CD14-positive monocyte (primary cell): Measurements from ENCODE around the gene SPAM1. TPM values are rescaled to one million over a fixed set of nuclear protein-coding genes. Genes with fewer than 3 reads are reported as not detected.

Experiments used
- DNase-seq, 3 donors: peaks; one replicate each; pipeline ENCODE4 v3.0.0-alpha.2; 2011 to 2022
- H2AFZ ChIP-seq: 2 replicates; pipeline ENCODE4 v1.6.0; 2012; ENCODE audit warnings: mild to moderate bottlenecking, low read depth, low read length, inconsistent platforms; ENCODE audit not compliant: insufficient read depth, poor library complexity, severe bottlenecking
- H3K27ac ChIP-seq, 2 donors: 1 replicate in 1 of 2; 2 replicates in 1 of 2; pipeline ENCODE4 v1.5.1; 2012 to 2013; ENCODE audit warnings: low read length in 2 of 2, control low read depth in 1 of 2, inconsistent platforms in 1 of 2, low read depth in 1 of 2, mild to moderate bottlenecking in 1 of 2
- H3K27me3 ChIP-seq, 2 donors: one replicate each; pipeline versions ENCODE4 v1.6.0 to v1.6.1; 2011 to 2013; ENCODE audit warnings: low read length in 2 of 2; ENCODE audit not compliant: control insufficient read depth in 2 of 2, insufficient read depth in 2 of 2
- H3K36me3 ChIP-seq, 2 donors: replicated peaks in 1 of 2; 1 replicate in 1 of 2; 2 replicates in 1 of 2; pipeline versions ENCODE4 v1.5.1 to v1.6.1; 2012 to 2013; ENCODE audit warnings: low read length in 2 of 2, control low read depth in 1 of 2, inconsistent platforms in 1 of 2, mild to moderate bottlenecking in 1 of 2; ENCODE audit not compliant: insufficient read depth in 2 of 2, control insufficient read depth in 1 of 2
- H3K4me1 ChIP-seq, 2 donors: 1 replicate in 1 of 2; 2 replicates in 1 of 2; pipeline versions ENCODE4 v1.5.1 to v1.6.1; 2012 to 2013; ENCODE audit warnings: low read length in 2 of 2, control low read depth in 1 of 2, inconsistent platforms in 1 of 2, mild to moderate bottlenecking in 1 of 2, moderate library complexity in 1 of 2; ENCODE audit not compliant: insufficient read depth in 2 of 2, control insufficient read depth in 1 of 2
- H3K4me2 ChIP-seq: replicated peaks from 2 replicates; pipeline ENCODE3; 2012; ENCODE audit warnings: low read length, moderate library complexity, mild to moderate bottlenecking; ENCODE audit not compliant: poor library complexity, severe bottlenecking; ENCODE audit errors: extremely low read depth
- H3K4me3 ChIP-seq, 3 experiments: fragments of 200-600 bp in 1 of 3; sonication (generic) in 1 of 3; replicated peaks in 1 of 3; 1 replicate in 2 of 3; 2 replicates in 1 of 3; pipeline ENCODE4 v1.5.1; 2011 to 2013; ENCODE audit warnings: low read length in 3 of 3, mild to moderate bottlenecking in 3 of 3, control low read depth in 2 of 3, low read depth in 2 of 3, inconsistent platforms in 1 of 3, moderate library complexity in 1 of 3
- H3K79me2 ChIP-seq: 2 replicates; pipeline ENCODE4 v1.6.0; 2012; ENCODE audit warnings: mild to moderate bottlenecking, control low read depth, inconsistent platforms, low read length, moderate library complexity; ENCODE audit not compliant: insufficient read depth
- H3K9ac ChIP-seq: 2 replicates; pipeline ENCODE4 v1.6.0; 2017; ENCODE audit warnings: low read length, mild to moderate bottlenecking; ENCODE audit not compliant: insufficient read depth, poor library complexity, severe bottlenecking
- H3K9me3 ChIP-seq, 2 donors: replicated peaks in 1 of 2; 1 replicate in 1 of 2; 2 replicates in 1 of 2; pipeline versions ENCODE4 v1.5.1 to v1.6.1; 2012 to 2013; ENCODE audit warnings: low read length in 2 of 2, control low read depth in 1 of 2; ENCODE audit not compliant: control insufficient read depth in 1 of 2, insufficient read depth in 1 of 2
- H4K20me1 ChIP-seq: 2 replicates; pipeline ENCODE4 v1.6.0; 2012; ENCODE audit warnings: mild to moderate bottlenecking, low read length, control low read depth, moderate library complexity; ENCODE audit not compliant: insufficient read depth
- H3K27ac Mint-ChIP-seq, 7 donors: one replicate each; pipeline ENCODE4 v1.8.0; 2020; ENCODE audit warnings: mild to moderate bottlenecking in 7 of 7, mixed read lengths in 7 of 7, moderate library complexity in 6 of 7, inconsistent platforms in 2 of 7
- H3K27me3 Mint-ChIP-seq, 3 donors: one replicate each; pipeline ENCODE4 v1.8.0; 2021 to 2022; ENCODE audit warnings: low read depth in 3 of 3, mild to moderate bottlenecking in 3 of 3, mixed read lengths in 3 of 3, moderate library complexity in 3 of 3, inconsistent platforms in 1 of 3
- H3K36me3 Mint-ChIP-seq, 2 donors: one replicate each; pipeline ENCODE4 v1.8.0; 2020; ENCODE audit warnings: mixed read lengths in 2 of 2, inconsistent platforms in 1 of 2, mild to moderate bottlenecking in 1 of 2
- H3K4me1 Mint-ChIP-seq: one replicate; pipeline ENCODE4 v1.8.0; 2020; ENCODE audit warnings: mild to moderate bottlenecking, mixed read lengths
- H3K4me3 Mint-ChIP-seq, 2 donors: one replicate each; pipeline ENCODE4 v1.8.0; 2020; ENCODE audit warnings: mild to moderate bottlenecking in 2 of 2, mixed read lengths in 2 of 2, moderate library complexity in 1 of 2
- H3K9me3 Mint-ChIP-seq, 7 donors: one replicate each; pipeline ENCODE4 v1.8.0; 2020 to 2022; ENCODE audit warnings: mixed read lengths in 7 of 7, mild to moderate bottlenecking in 6 of 7, moderate library complexity in 6 of 7, inconsistent platforms in 2 of 7
- WGBS: methylation state at CpG from one replicate; pipeline ENCODE4 v1.1.5; 2013; ENCODE audit warnings: missing lambda C conversion rate; ENCODE audit not compliant: insufficient coverage; 5-methylcytosine and 5-hydroxymethylcytosine counted together
- intact Hi-C, 2 donors: fragments of 100-400 bp; cut with micrococcal nuclease; formaldehyde crosslinking; loops; one replicate each; pipeline versions ENCODE4 v1.15.0 to v1.15.1; 2023
- polyA plus RNA-seq, 3 donors: library from polyadenylated mRNA; depleted of rRNA in 1 of 3; unstranded in 2 of 3; stranded (reverse) in 1 of 3; fragments of 300-500 nt in 2 of 3; fragments of >200 nt in 1 of 3; fragmentation: Illumina TruSeq in 2 of 3; gene quantifications; 1 replicate in 2 of 3; 2 replicates in 1 of 3; pipeline ENCODE4 v1.2.3, GENCODE V29; 2012 to 2021
- TF ChIP-seq, protein P1 (sequence below): fragments of 200-600 bp; IDR thresholded peaks from one replicate; pipeline ENCODE4 v1.8.0; 2022; ENCODE audit warnings: antibody characterized with exemption, mild to moderate bottlenecking

Gene SPAM1
- polyA plus RNA-seq, 3 donors: not detected

DNA sequence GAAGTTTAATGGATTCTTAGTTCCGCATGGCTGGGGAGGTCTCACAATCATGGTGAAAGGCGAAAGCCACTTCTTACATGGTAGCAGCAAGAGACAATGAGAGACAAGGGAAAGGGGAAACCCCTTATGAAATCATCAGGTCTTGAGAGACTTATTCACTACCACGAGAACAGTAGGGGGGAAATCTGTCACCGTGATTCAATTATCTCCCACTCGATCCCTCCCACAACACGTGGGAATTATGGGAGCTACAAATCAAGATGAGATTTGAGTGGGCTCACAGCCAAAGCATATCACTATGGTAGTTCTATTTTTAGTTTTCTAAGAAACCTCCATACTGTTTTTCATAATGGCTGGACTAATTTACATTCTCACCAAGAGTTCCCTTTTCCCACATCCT lies 36.7 kb downstream of the SPAM1 start:
- H3K4me1 ChIP-seq: no peaks in the 10 kb centered on the region
- no peaks in the 10 kb centered on the region for H3K9me3 Mint-ChIP-seq
- no peak overlapping the region for H3K4me2 ChIP-seq
- H3K79me2 ChIP-seq: no peaks in the 10 kb centered on the region
- H3K27ac ChIP-seq: no peak overlapping the region
- intact Hi-C loops: no loop called here
- H4K20me1 ChIP-seq: no peaks in the 10 kb centered on the region
- no peak overlapping the region for H2AFZ ChIP-seq
- DNase-seq: no peak
- H3K27me3 ChIP-seq: no peaks in the 10 kb centered on the region
- no peaks in the 10 kb centered on the region for H3K36me3 ChIP-seq
- TF ChIP-seq, protein P1, sequence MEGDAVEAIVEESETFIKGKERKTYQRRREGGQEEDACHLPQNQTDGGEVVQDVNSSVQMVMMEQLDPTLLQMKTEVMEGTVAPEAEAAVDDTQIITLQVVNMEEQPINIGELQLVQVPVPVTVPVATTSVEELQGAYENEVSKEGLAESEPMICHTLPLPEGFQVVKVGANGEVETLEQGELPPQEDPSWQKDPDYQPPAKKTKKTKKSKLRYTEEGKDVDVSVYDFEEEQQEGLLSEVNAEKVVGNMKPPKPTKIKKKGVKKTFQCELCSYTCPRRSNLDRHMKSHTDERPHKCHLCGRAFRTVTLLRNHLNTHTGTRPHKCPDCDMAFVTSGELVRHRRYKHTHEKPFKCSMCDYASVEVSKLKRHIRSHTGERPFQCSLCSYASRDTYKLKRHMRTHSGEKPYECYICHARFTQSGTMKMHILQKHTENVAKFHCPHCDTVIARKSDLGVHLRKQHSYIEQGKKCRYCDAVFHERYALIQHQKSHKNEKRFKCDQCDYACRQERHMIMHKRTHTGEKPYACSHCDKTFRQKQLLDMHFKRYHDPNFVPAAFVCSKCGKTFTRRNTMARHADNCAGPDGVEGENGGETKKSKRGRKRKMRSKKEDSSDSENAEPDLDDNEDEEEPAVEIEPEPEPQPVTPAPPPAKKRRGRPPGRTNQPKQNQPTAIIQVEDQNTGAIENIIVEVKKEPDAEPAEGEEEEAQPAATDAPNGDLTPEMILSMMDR: no peak
- H3K27me3 Mint-ChIP-seq: peaks cover 0 to 2% (median 0%) of the 10 kb centered on the region in 3 donors
- H3K9ac ChIP-seq: no peak overlapping the region
- no peak overlapping the region for H3K4me3 ChIP-seq
- H3K36me3 Mint-ChIP-seq: no peaks in the 10 kb centered on the region
- no peaks in the 10 kb centered on the region for H3K9me3 ChIP-seq
- H3K27ac Mint-ChIP-seq: no peak overlapping the region
- H3K4me3 Mint-ChIP-seq: no peak overlapping the region
- H3K4me1 Mint-ChIP-seq: no peaks in the 10 kb centered on the region
- WGBS: 100% methylated on average over 1 of the region's 6 CpGs

DNA sequence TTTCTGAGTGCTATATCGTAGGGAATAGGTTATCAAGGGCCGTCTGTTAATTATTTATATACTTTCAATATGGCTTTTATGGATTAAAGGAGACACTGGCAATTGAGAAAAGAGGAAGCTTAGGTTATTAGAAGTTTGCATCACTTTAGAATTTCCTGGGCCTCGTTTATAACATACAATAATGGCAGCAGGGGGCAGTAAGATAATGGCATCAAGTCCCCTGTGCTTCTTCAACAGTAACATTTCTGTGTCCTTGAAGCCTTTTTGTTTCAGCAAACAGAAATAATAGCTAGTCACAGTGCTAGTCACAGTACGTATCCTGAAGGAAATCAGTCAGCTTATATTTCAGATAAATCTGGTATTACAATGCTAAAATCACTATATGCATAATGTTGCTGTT lies 41.9 kb downstream of the SPAM1 start:
- Histone ChIP-seq H3K27me3 (no peaks in the 10 kb centered on the region), H4K20me1 (no peaks in the 10 kb centered on the region), H3K27ac (no peak overlapping the region), H3K4me1 (no peaks in the 10 kb centered on the region), H3K79me2 (no peaks in the 10 kb centered on the region), H3K36me3 (no peaks in the 10 kb centered on the region), H3K4me2 (no peak overlapping the region), H3K4me3 (no peak overlapping the region), H3K9me3 (no peaks in the 10 kb centered on the region), H3K9ac (no peak overlapping the region), H2AFZ (no peak overlapping the region)
- no peak for DNase-seq
- peaks cover 0 to 2% (median 0%) of the 10 kb centered on the region in 7 donors for H3K9me3 Mint-ChIP-seq
- no peak overlapping the region for H3K27ac Mint-ChIP-seq
- H3K36me3 Mint-ChIP-seq: no peaks in the 10 kb centered on the region
- peaks cover 0 to 2% (median 0%) of the 10 kb centered on the region in 3 donors for H3K27me3 Mint-ChIP-seq
- intact Hi-C loops: no loop called here
- H3K4me1 Mint-ChIP-seq: no peaks in the 10 kb centered on the region
- no CpG with 5 or more reads among the region's 4 CpGs for WGBS
- TF ChIP-seq, protein P1: no peak
- no peak overlapping the region for H3K4me3 Mint-ChIP-seq
